A549 (cell line): ENCODE measurements around the gene IL17B. TPM values are rescaled to one million over a fixed set of nuclear protein-coding genes. Genes with fewer than 3 reads are reported as not detected.
A peak's percentile ranks its signal among the peaks of the same experiment; 100 is the strongest.

ENCODE experiments used
- ATAC-seq, 2 experiments: fragments of 200-7000 bp in 1 of 2; fragments of >200 bp in 1 of 2; cut with Nextera tagmentation in 1 of 2; cut with Tn5 transposase in 1 of 2; 3 replicates each; pipeline versions ENCODE4 v1.8.0 to v1.9.1; 2018 to 2020; ENCODE audit warnings: mild to moderate bottlenecking in 1 of 2, moderate library complexity in 1 of 2
- CTCF ChIA-PET: fragments of 300-600 bp; sonication (Branson Sonifier 250); formaldehyde crosslinking; extraction: SDS; loops from one replicate; lab custom pipeline; 2021; ENCODE audit warnings: antibody characterized with exemption, inconsistent platforms; lab: Yijun Ruan, JAX
- POLR2A ChIA-PET: fragments of 350-600 bp; formaldehyde crosslinking; extraction: SDS; loops from one replicate; lab custom pipeline; 2021; ENCODE audit warnings: antibody characterized with exemption, inconsistent platforms; lab: Yijun Ruan, JAX
- DNase-seq, 2 experiments: peaks; one replicate each; pipeline versions ENCODE4 v3.0.0 to v3.0.0-alpha.2; 2011 to 2016; ENCODE audit warnings: low read depth in 1 of 2, low spot score in 1 of 2
- FAIRE-seq: peaks from 2 replicates; lab custom pipeline; 2011; peaks lifted over from hg19 to GRCh38; lab: Jason Lieb, UNC
- H3K27ac ChIP-seq, 2 experiments: fragments of >200 bp; sonication (Bioruptor Twin); formaldehyde crosslinking; 3 replicates each; pipeline ENCODE4 v1.5.1; 2016 to 2017
- H3K4me1 ChIP-seq: fragments of >200 bp; sonication (Bioruptor Twin); formaldehyde crosslinking; 3 replicates; pipeline ENCODE4 v1.6.1; 2016
- H3K4me2 ChIP-seq: fragments of >200 bp; sonication (Bioruptor Twin); formaldehyde crosslinking; 3 replicates; pipeline ENCODE4 v1.6.1; 2016
- H3K4me3 ChIP-seq: fragments of >200 bp; sonication (Bioruptor Twin); formaldehyde crosslinking; 3 replicates; pipeline ENCODE4 v1.5.1; 2016
- H3K9me3 ChIP-seq: fragments of >200 bp; sonication (Bioruptor Twin); formaldehyde crosslinking; 3 replicates; pipeline ENCODE4 v1.6.1; 2016
- ATOH8 ChIP-seq: fragments of 250-450 bp; sonication (Bioruptor Pico); IDR thresholded peaks from 2 replicates; pipeline ENCODE4 v1.5.0; 2020; ENCODE audit warnings: low read depth, mild to moderate bottlenecking, moderate library complexity
- CBX2 ChIP-seq: fragments of 200-600 bp; sonication (generic); IDR thresholded peaks from 2 replicates; pipeline ENCODE4 v1.6.1; 2016; ENCODE audit warnings: low read depth, mild to moderate bottlenecking, borderline replicate concordance
- CBX8 ChIP-seq: fragments of 200-600 bp; sonication (generic); IDR thresholded peaks from 2 replicates; pipeline ENCODE4 v1.6.1; 2016
- CEBPB ChIP-seq, 2 experiments: fragments of >200 bp in 1 of 2; sonication (Bioruptor Twin) in 1 of 2; formaldehyde crosslinking in 1 of 2; IDR thresholded peaks; 2 replicates each; pipeline ENCODE4 v1.6.1; 2012 to 2016
- CHD2 ChIP-seq: fragments of 150-350 bp; IDR thresholded peaks from 2 replicates; pipeline ENCODE4 v1.6.1; 2014; ENCODE audit warnings: low read length; ENCODE audit not compliant: partially characterized antibody
- E2F6 ChIP-seq: IDR thresholded peaks from 2 replicates; pipeline ENCODE4 v1.6.1; 2012; ENCODE audit warnings: low read depth, borderline replicate concordance
- FOXS1 ChIP-seq: fragments of 250-450 bp; sonication (Bioruptor Pico); IDR thresholded peaks from 2 replicates; pipeline ENCODE4 v1.5.0; 2020; ENCODE audit warnings: mild to moderate bottlenecking, moderate library complexity
- GATA3 ChIP-seq: IDR thresholded peaks from 2 replicates; pipeline ENCODE4 v1.6.1; 2012; ENCODE audit warnings: borderline replicate concordance
- HDAC2 ChIP-seq: fragments of 200-600 bp; sonication (generic); IDR thresholded peaks from 2 replicates; pipeline ENCODE4 v1.6.1; 2016
- HOXA7 ChIP-seq: fragments of 250-450 bp; sonication (Bioruptor Pico); IDR thresholded peaks from 2 replicates; pipeline ENCODE4 v1.5.0; 2020; ENCODE audit warnings: mild to moderate bottlenecking, moderate library complexity
- HOXB5 ChIP-seq: fragments of 250-450 bp; sonication (Bioruptor Pico); IDR thresholded peaks from 2 replicates; pipeline ENCODE4 v1.5.0; 2020; ENCODE audit warnings: mild to moderate bottlenecking, moderate library complexity
- JUN ChIP-seq, 2 experiments: fragments of >200 bp; sonication (Bioruptor Twin); formaldehyde crosslinking; IDR thresholded peaks; 2 replicates in 1 of 2; 3 replicates in 1 of 2; pipeline ENCODE4 v1.6.1; 2016 to 2017
- JUNB ChIP-seq: fragments of >200 bp; sonication (Bioruptor Twin); formaldehyde crosslinking; IDR thresholded peaks from 2 replicates; pipeline ENCODE4 v1.6.1; 2016
- KDM1A ChIP-seq: fragments of 200-600 bp; sonication (generic); IDR thresholded peaks from 2 replicates; pipeline ENCODE4 v1.6.1; 2016; ENCODE audit warnings: low read depth, mild to moderate bottlenecking
- KDM5A ChIP-seq: fragments of 200-600 bp; sonication (generic); IDR thresholded peaks from 2 replicates; pipeline ENCODE4 v1.6.1; 2016; ENCODE audit warnings: antibody characterized with exemption, mild to moderate bottlenecking
- MAFK ChIP-seq: fragments of 450-650 bp; IDR thresholded peaks from 2 replicates; pipeline ENCODE4 v1.6.1; 2014; ENCODE audit not compliant: partially characterized antibody
- MAX ChIP-seq: IDR thresholded peaks from 2 replicates; pipeline ENCODE4 v1.6.1; 2012
- MAZ ChIP-seq: fragments of 150-350 bp; IDR thresholded peaks from 2 replicates; pipeline ENCODE4 v1.6.1; 2014; ENCODE audit warnings: antibody characterized with exemption, low read depth, low read length, borderline replicate concordance
- MYC ChIP-seq: IDR thresholded peaks from 2 replicates; pipeline ENCODE4 v1.6.1; 2012; ENCODE audit warnings: mild to moderate bottlenecking, inconsistent platforms, low read length, improper control_type of control experiment, borderline replicate concordance
- NFE2L2 ChIP-seq: fragments of 150-350 bp; conservative IDR thresholded peaks from 2 replicates; pipeline ENCODE4 v1.6.1; 2014; ENCODE audit warnings: low read length
- NR3C1 ChIP-seq: fragments of >200 bp; sonication (Bioruptor Twin); formaldehyde crosslinking; IDR thresholded peaks from 3 replicates; pipeline ENCODE4 v1.6.1; 2017
- POLR2A ChIP-seq: IDR thresholded peaks from 2 replicates; pipeline ENCODE4 v1.6.1; 2012; ENCODE audit warnings: mild to moderate bottlenecking, low read length
- POLR2AphosphoS2 ChIP-seq: conservative IDR thresholded peaks from 2 replicates; pipeline ENCODE4 v1.6.1; 2012; ENCODE audit warnings: low read length, improper control_type of control experiment, inconsistent platforms
- RAD21 ChIP-seq, 2 experiments: fragments of >200 bp in 1 of 2; sonication (Bioruptor Twin) in 1 of 2; formaldehyde crosslinking in 1 of 2; IDR thresholded peaks in 1 of 2; conservative IDR thresholded peaks in 1 of 2; 2 replicates in 1 of 2; 3 replicates in 1 of 2; pipeline ENCODE4 v1.6.1; 2012 to 2018; ENCODE audit warnings: inconsistent platforms in 1 of 2
- RCOR1 ChIP-seq: fragments of 150-350 bp; IDR thresholded peaks from 2 replicates; pipeline ENCODE4 v1.6.1; 2014; ENCODE audit warnings: antibody characterized with exemption, low read length, low read depth
- RNF2 ChIP-seq: fragments of 200-600 bp; sonication (generic); IDR thresholded peaks from 2 replicates; pipeline ENCODE4 v1.6.1; 2016; ENCODE audit warnings: low read depth, mild to moderate bottlenecking, antibody characterized with exemption, moderate library complexity, borderline replicate concordance
- SMC3 ChIP-seq: fragments of >200 bp; sonication (Bioruptor Twin); formaldehyde crosslinking; IDR thresholded peaks from 3 replicates; pipeline ENCODE4 v1.6.1; 2018; ENCODE audit warnings: inconsistent platforms
- TP53 ChIP-seq: fragments of 250-450 bp; sonication (Bioruptor Pico); IDR thresholded peaks from 2 replicates; pipeline ENCODE4 v1.5.0; 2021; ENCODE audit warnings: mild to moderate bottlenecking, moderate library complexity
- USF2 ChIP-seq: fragments of 450-650 bp; IDR thresholded peaks from 2 replicates; pipeline ENCODE4 v1.6.1; 2014; ENCODE audit warnings: antibody characterized with exemption
- ZC3H11A ChIP-seq: fragments of 450-650 bp; IDR thresholded peaks from 2 replicates; pipeline ENCODE4 v1.6.1; 2014; ENCODE audit warnings: antibody characterized with exemption, mild to moderate bottlenecking
- ZNF302 ChIP-seq: fragments of 250-450 bp; sonication (Bioruptor Pico); IDR thresholded peaks from 2 replicates; pipeline ENCODE4 v1.9.0; 2021; ENCODE audit warnings: inconsistent platforms, mild to moderate bottlenecking, moderate library complexity
- WGBS: methylation state at CpG from one replicate; pipeline ENCODE4 v1.1.6; 2017; ENCODE audit errors: missing lambda C conversion rate; 5-methylcytosine and 5-hydroxymethylcytosine counted together
- polyA plus RNA-seq, 4 experiments: library from polyadenylated mRNA; depleted of rRNA in 3 of 4; stranded (reverse); fragments of >200 nt; fragmentation: RNase III in 1 of 4; extraction: RNeasy Plus Mini Kit Qiagen cat#74134 plus additional on column Dnase treatment in 1 of 4; gene quantifications; 2 replicates in 3 of 4; 3 replicates in 1 of 4; pipeline ENCODE4 v1.2.3, GENCODE V29; 2011 to 2017

The IL17B gene
- polyA plus RNA-seq, 2 of the 4 experiments (the other 2 are of a cell fraction) = 0.23 TPM; not detected in 1

- ChIA-PET POLR2A (interaction anchor here (1.4 to 2.1 kb wide), 5 partner anchors 8 to 207 kb away, joined by 4 to 19 read pairs (median 4); partner anchors contain the start of gene CSNK1A1), CTCF (interaction anchor here (0.7 to 12.7 kb wide), 8 partner anchors 12 to 208 kb away, joined by 3 to 93 read pairs (median 6); partner anchors contain the start of gene CSNK1A1)
- peak overlapping the region; percentile 94 for H3K4me3 ChIP-seq
- peaks cover 23% of the 10 kb centered on the region for H3K4me1 ChIP-seq
- DNase-seq (no peak), ATAC-seq (no peak), FAIRE-seq (no peak)
- H3K9me3 ChIP-seq = no peaks in the 10 kb centered on the region
- WGBS = 95% methylated on average over 2 of the region's 2 CpGs
- TF ChIP-seq GATA3 (no peak), RNF2 (no peak), MAFK (no peak), RCOR1 (no peak), MYC (no peak), KDM1A (no peak), JUN (IDR thresholded peaks at IDR 0.05) (no peak), JUNB (no peak), MAZ (no peak), CEBPB (IDR thresholded peaks at IDR 0.05) (no peak), TP53 (CRISPR knock-in tag) (no peak)
- H3K27ac ChIP-seq = peak overlapping the region; percentile 89 to 93; a peak in 5 of 6 replicates
- H3K4me2 ChIP-seq = peak overlapping the region; percentile 63
Observed at GRCh38 chr5:149344151-149344550, 34.9 kb downstream of the IL17B start.

- TF ChIP-seq JUNB (no peak), NFE2L2 (no peak), RAD21 (conservative IDR thresholded peaks at IDR 0.05 in 1 of 2, IDR thresholded peaks at IDR 0.05 in 1 of 2) (no peak), SMC3 (no peak), GATA3 (no peak), USF2 (no peak)
- H3K4me2 ChIP-seq = no peak overlapping the region
- H3K4me1 ChIP-seq = peaks cover 25% of the 10 kb centered on the region
- POLR2A ChIA-PET = no interaction called here
- no peak overlapping the region for H3K4me3 ChIP-seq
- no peak for DNase-seq
- H3K27ac ChIP-seq = no peak overlapping the region
- H3K9me3 ChIP-seq = no peaks in the 10 kb centered on the region
- no peak for ATAC-seq
- CTCF ChIA-PET = interaction anchor here (1.1 to 12.7 kb wide), 5 partner anchors 24 to 92 kb away, joined by 3 to 93 read pairs (median 9); no protein-coding TSS in a partner anchor
- FAIRE-seq = no peak
Observed at GRCh38 chr5:149341876-149342275, 37.2 kb downstream of the IL17B start.

- no peak for ATAC-seq
- no peak for TF ChIP-seq POLR2AphosphoS2
- TF ChIP-seq NR3C1 = no peak
- TF ChIP-seq FOXS1 (CRISPR knock-in tag) = no peak
- no peak for TF ChIP-seq ZC3H11A
- no peak for TF ChIP-seq ZNF302 (CRISPR knock-in tag)
- no peak for TF ChIP-seq HOXB5 (CRISPR knock-in tag)
- CTCF ChIA-PET = interaction anchor here (0.7 to 12.7 kb wide), 6 partner anchors 17 to 93 kb away, joined by 3 to 93 read pairs (median 6); no protein-coding TSS in a partner anchor
- WGBS = 43% methylated on average over 1 of the region's 1 CpG
- DNase-seq = no peak
- no peaks in the 10 kb centered on the region for H3K9me3 ChIP-seq
- no peak overlapping the region for H3K4me2 ChIP-seq
- H3K4me3 ChIP-seq = no peak overlapping the region
- FAIRE-seq = no peak
- POLR2A ChIA-PET = no interaction called here
- H3K27ac ChIP-seq = no peak overlapping the region
- H3K4me1 ChIP-seq = peaks cover 23% of the 10 kb centered on the region
Observed at GRCh38 chr5:149340920-149341319, 38.2 kb downstream of the IL17B start.

GRCh38 chr5:149338364-149338763 is 40.7 kb downstream of the IL17B start:
- Histone ChIP-seq H3K4me3 (no peak overlapping the region), H3K9me3 (no peaks in the 10 kb centered on the region), H3K4me2 (peak overlapping the region; percentile 42; the same call in 2 of the 3 replicates), H3K27ac (no peak overlapping the region), H3K4me1 (peaks cover 17% of the 10 kb centered on the region)
- CTCF ChIA-PET = interaction anchor here (0.8 to 12.7 kb wide), 4 partner anchors 11 to 33 kb away, joined by 3 to 93 read pairs (median 4); no protein-coding TSS in a partner anchor
- FAIRE-seq = no peak
- POLR2A ChIA-PET = no interaction called here
- DNase-seq = no peak
- ATAC-seq = peak in 1 of 2 experiments; percentile 46; a peak in 2 of 6 replicates
- WGBS = 33% methylated on average over 1 of the region's 1 CpG
- TF ChIP-seq ATOH8 = no peak
- no peak for TF ChIP-seq E2F6
- TF ChIP-seq MAX = no peak
- no peak for TF ChIP-seq KDM5A
- TF ChIP-seq POLR2A = no peak
- TF ChIP-seq CBX2 = no peak
- TF ChIP-seq TP53 (CRISPR knock-in tag) = no peak
- TF ChIP-seq SMC3 = no peak
- TF ChIP-seq MAFK = no peak
- no peak for TF ChIP-seq CBX8
- no peak for TF ChIP-seq HOXA7
- no peak for TF ChIP-seq HDAC2
- no peak for TF ChIP-seq RCOR1
- TF ChIP-seq NFE2L2 = no peak
- TF ChIP-seq CHD2 = no peak
